Parathyroid adenoma (tissue), 2 donors: ENCODE results near the gene CELF3.
"Not testable (repeated sequence)": the region's sequence is repeated elsewhere in the genome, so short reads cannot be mapped to it uniquely, and the experiment has no call there.

Experiments
- H2AFZ ChIP-seq: fragments of 300-600 bp; sonication (generic); one replicate; pipeline ENCODE4 v1.7.0; 2017; ENCODE audit warnings: antibody characterized with exemption, mild to moderate bottlenecking
- H3K27ac ChIP-seq: fragments of 300-600 bp; sonication (generic); one replicate; pipeline ENCODE4 v1.7.0; 2017
- H3K27me3 ChIP-seq: fragments of 300-600 bp; sonication (generic); one replicate; pipeline ENCODE4 v1.7.0; 2017; ENCODE audit warnings: low read length; ENCODE audit not compliant: control insufficient read depth, insufficient read depth
- H3K36me3 ChIP-seq: fragments of 300-600 bp; sonication (generic); one replicate; pipeline ENCODE4 v1.7.0; 2017; ENCODE audit warnings: low read length; ENCODE audit not compliant: control insufficient read depth, insufficient read depth
- H3K4me1 ChIP-seq: fragments of 300-600 bp; sonication (generic); one replicate; pipeline ENCODE4 v1.7.0; 2017; ENCODE audit warnings: control low read depth
- H3K4me2 ChIP-seq: fragments of 300-600 bp; sonication (generic); one replicate; pipeline ENCODE4 v1.7.0; 2017; ENCODE audit warnings: low read length
- H3K4me3 ChIP-seq: fragments of 300-600 bp; sonication (generic); one replicate; pipeline ENCODE4 v1.7.0; 2017; ENCODE audit warnings: low read depth, low read length
- H3K79me2 ChIP-seq: fragments of 300-600 bp; sonication (generic); one replicate; pipeline ENCODE4 v1.7.0; 2017; ENCODE audit warnings: control low read depth
- H3K9ac ChIP-seq: fragments of 300-600 bp; sonication (generic); one replicate; pipeline ENCODE4 v1.7.0; 2017; ENCODE audit warnings: mild to moderate bottlenecking
- H3K9me3 ChIP-seq: fragments of 300-600 bp; sonication (generic); one replicate; pipeline ENCODE4 v1.7.0; 2017; ENCODE audit warnings: low read length; ENCODE audit not compliant: control insufficient read depth
- TF ChIP-seq, protein P1 (sequence below): fragments of 300-600 bp; sonication (generic); IDR thresholded peaks from one replicate; pipeline ENCODE4 v1.7.0; 2017; ENCODE audit warnings: antibody characterized with exemption, mild to moderate bottlenecking
- donor health status: primary hyperparathyroidism.

Gene CELF3

DNA sequence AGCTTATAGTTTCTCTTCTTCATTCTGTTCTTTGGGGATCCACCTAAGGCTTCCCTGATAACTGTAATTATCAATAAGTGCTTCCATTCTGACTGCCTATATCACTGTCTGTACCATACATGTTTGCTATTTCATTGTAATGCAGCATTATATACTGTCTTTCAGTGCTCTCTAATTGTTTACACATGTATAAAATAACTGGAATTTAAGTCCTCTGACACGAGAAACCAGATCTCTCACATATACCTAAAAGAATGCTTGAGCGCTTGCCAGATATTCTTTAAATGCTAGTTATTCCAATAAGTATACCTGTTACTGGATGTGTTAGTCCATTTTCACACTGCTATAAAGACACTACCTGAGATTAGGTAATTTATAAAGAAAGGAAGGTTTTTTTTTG, 34.7 kb downstream of the CELF3 start:
- Histone ChIP-seq H3K27ac (no peak overlapping the region), H3K4me3 (no peak overlapping the region), H3K36me3 (no peaks in the 10 kb centered on the region), H3K27me3 (no peaks in the 10 kb centered on the region), H2AFZ (no peak overlapping the region), H3K9ac (no peak overlapping the region), H3K9me3 (no peaks in the 10 kb centered on the region), H3K4me1 (no peaks in the 10 kb centered on the region), H3K4me2 (no peak overlapping the region), H3K79me2 (no peaks in the 10 kb centered on the region)
- TF ChIP-seq, protein P1, sequence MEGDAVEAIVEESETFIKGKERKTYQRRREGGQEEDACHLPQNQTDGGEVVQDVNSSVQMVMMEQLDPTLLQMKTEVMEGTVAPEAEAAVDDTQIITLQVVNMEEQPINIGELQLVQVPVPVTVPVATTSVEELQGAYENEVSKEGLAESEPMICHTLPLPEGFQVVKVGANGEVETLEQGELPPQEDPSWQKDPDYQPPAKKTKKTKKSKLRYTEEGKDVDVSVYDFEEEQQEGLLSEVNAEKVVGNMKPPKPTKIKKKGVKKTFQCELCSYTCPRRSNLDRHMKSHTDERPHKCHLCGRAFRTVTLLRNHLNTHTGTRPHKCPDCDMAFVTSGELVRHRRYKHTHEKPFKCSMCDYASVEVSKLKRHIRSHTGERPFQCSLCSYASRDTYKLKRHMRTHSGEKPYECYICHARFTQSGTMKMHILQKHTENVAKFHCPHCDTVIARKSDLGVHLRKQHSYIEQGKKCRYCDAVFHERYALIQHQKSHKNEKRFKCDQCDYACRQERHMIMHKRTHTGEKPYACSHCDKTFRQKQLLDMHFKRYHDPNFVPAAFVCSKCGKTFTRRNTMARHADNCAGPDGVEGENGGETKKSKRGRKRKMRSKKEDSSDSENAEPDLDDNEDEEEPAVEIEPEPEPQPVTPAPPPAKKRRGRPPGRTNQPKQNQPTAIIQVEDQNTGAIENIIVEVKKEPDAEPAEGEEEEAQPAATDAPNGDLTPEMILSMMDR, result no peak

DNA sequence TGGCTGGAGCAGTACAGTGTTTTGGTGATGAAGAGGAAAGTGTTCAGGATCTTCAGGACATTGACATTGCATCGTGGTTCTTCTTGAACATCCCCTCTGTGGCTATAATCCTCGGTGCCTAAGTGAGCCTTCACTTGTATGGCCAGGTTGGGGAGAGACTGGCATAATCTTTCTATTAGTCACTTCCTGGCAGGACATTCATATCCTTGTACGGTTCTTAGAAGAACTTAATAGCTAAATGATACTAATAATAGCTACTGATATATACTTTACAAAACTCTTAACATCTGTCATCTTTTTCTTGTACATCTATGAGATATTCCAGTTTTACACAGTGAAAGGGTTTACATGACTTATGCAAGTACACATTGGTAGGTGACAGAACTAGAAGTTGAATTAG, 35.8 kb downstream of the CELF3 start:
- Histone ChIP-seq H2AFZ (no peak overlapping the region), H3K27ac (no peak overlapping the region), H3K9me3 (no peaks in the 10 kb centered on the region), H3K27me3 (no peaks in the 10 kb centered on the region), H3K9ac (no peak overlapping the region), H3K36me3 (no peaks in the 10 kb centered on the region), H3K4me1 (no peaks in the 10 kb centered on the region), H3K4me2 (no peak overlapping the region), H3K4me3 (no peak overlapping the region), H3K79me2 (no peaks in the 10 kb centered on the region)
- TF ChIP-seq, protein P1, result no peak

DNA sequence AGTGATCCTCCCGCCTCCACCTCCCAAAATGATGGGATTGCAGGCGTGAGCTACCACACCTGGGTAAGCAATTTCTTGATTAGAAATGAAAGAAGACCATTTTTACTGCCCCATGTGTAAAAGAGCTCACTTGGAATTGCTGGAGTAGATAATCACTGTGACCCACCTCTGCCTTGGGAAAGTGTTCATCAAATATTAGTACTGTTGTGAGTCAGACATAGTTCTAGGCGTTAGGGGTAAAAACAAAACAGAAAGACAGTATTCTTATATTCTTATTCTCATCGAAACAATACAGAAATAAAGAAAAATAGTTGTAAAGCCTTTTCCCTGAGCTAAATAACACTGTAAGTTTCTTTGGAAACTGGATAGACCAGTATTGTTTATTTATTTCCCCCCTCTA, 36.2 kb downstream of the CELF3 start:
- no peaks in the 10 kb centered on the region for H3K79me2 ChIP-seq
- H2AFZ ChIP-seq, result no peak overlapping the region
- TF ChIP-seq, protein P1, result no peak
- no peak overlapping the region for H3K4me3 ChIP-seq
- no peaks in the 10 kb centered on the region for H3K4me1 ChIP-seq
- no peaks in the 10 kb centered on the region for H3K9me3 ChIP-seq
- no peak overlapping the region for H3K9ac ChIP-seq
- H3K36me3 ChIP-seq, result no peaks in the 10 kb centered on the region
- H3K27me3 ChIP-seq, result no peaks in the 10 kb centered on the region
- no peak overlapping the region for H3K4me2 ChIP-seq
- no peak overlapping the region for H3K27ac ChIP-seq

DNA sequence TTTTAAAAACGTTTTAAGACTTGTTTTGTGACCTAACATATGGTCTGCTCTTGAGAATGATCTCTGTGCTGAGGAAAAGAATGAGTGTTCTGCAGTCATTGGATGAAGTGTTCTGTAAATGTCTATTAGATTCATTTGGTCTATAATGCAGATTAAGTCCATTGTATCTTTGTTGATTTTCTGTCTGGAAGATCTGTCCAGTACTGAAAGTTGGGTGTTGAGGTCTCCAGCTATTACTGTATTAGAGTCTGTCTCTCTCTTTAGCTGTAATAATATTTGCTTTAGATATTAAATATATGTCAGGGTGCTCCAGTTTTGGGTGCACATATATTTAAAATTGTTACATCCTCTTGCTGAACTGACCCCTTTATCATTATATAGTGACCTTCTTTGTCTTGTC, 43.2 kb downstream of the CELF3 start:
- H3K27ac ChIP-seq, result no peak overlapping the region
- TF ChIP-seq, protein P1, result no peak
- no peaks in the 10 kb centered on the region for H3K4me1 ChIP-seq
- H3K4me2 ChIP-seq, result no peak overlapping the region
- no peaks in the 10 kb centered on the region for H3K27me3 ChIP-seq
- H3K9ac ChIP-seq, result no peak overlapping the region
- H3K9me3 ChIP-seq, result no peaks in the 10 kb centered on the region
- no peak overlapping the region for H2AFZ ChIP-seq
- no peaks in the 10 kb centered on the region for H3K36me3 ChIP-seq
- no peaks in the 10 kb centered on the region for H3K79me2 ChIP-seq
- no peak overlapping the region for H3K4me3 ChIP-seq

DNA sequence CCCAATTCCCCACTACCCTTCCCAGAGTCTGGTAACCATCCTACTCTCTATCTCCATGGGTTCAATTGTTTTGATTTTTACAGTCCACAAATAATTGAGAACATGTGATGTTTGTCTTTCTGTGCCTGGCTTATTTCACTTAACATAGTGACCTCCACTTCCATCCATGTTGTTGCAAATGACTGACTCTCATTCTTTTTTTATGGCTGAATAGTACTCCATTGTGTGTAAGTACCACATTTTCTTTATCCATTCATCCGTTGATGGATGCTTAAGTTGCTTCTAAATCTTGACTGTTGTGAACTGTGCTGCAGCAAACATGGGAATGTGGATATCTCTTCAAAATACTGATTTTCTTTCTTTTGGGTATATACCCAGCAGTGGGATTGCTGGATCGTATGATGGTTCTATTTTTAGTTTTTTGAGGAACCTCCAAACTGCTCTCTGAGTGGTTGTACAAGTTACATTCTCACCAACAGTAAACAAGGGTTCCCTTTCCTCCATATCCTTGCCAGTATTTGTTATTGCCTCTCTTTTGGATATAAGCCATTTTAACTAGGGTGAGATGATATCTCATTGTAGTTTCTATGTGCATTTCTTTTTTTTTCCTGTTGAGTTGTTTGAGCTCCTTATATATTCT, 46.4 kb downstream of the CELF3 start:
- not testable (repeated sequence) for H3K9ac ChIP-seq, H3K36me3 ChIP-seq

More for the DNA sequence above, 46.4 kb downstream of the CELF3 start:
- not testable (repeated sequence) for H3K79me2 ChIP-seq, H3K4me2 ChIP-seq, H2AFZ ChIP-seq, H3K9me3 ChIP-seq, H3K4me1 ChIP-seq, H3K4me3 ChIP-seq, H3K27ac ChIP-seq, H3K27me3 ChIP-seq
